ENCODE measurements around the gene PHACTR1.

Gene PHACTR1

GRCh38 chr6:12827921-12828320 lies 111.4 kb downstream of the PHACTR1 start:
- no peaks in the 10 kb centered on the region for H3K36me3 ChIP-seq (ENCODE audit: insufficient read depth, low read depth, low read length)
- no peak overlapping the region for H3K4me3 ChIP-seq (ENCODE audit: low read length)
- no peaks in the 10 kb centered on the region for H3K9me3 ChIP-seq (ENCODE audit: insufficient read depth, low read depth, low read length)
- H3K27ac ChIP-seq (ENCODE audit: low read length), result no peak overlapping the region
- H3K9ac ChIP-seq (ENCODE audit: low read depth, low read length), result no peak overlapping the region
- H3K4me1 ChIP-seq (ENCODE audit: insufficient read depth, low read length), result peaks cover 20% of the 10 kb centered on the region; the same call in 1 of the 2 replicates
- no peaks in the 10 kb centered on the region for H3K27me3 ChIP-seq (ENCODE audit: insufficient read depth, low read length)

- H3K27ac ChIP-seq (ENCODE audit: low read length), result no peak overlapping the region
- no peaks in the 10 kb centered on the region; the same call in 1 of the 2 replicates for H3K9me3 ChIP-seq (ENCODE audit: insufficient read depth, low read depth, low read length)
- H3K27me3 ChIP-seq (ENCODE audit: insufficient read depth, low read length), result no peaks in the 10 kb centered on the region
- peaks cover 5% of the 10 kb centered on the region; the same call in 1 of the 2 replicates for H3K4me1 ChIP-seq (ENCODE audit: insufficient read depth, low read length)
- H3K9ac ChIP-seq (ENCODE audit: low read depth, low read length), result no peak overlapping the region
- no peak overlapping the region for H3K4me3 ChIP-seq (ENCODE audit: low read length)
- no peaks in the 10 kb centered on the region for H3K36me3 ChIP-seq (ENCODE audit: insufficient read depth, low read depth, low read length)
Observed at GRCh38 chr6:12832226-12832735, 115.7 kb downstream of the PHACTR1 start.

GRCh38 chr6:12836009-12836408 lies 119.4 kb downstream of the PHACTR1 start:
- Histone ChIP-seq H3K9me3 (ENCODE audit: insufficient read depth, low read depth, low read length) (peaks cover 9% of the 10 kb centered on the region), H3K4me3 (ENCODE audit: low read length) (no peak overlapping the region), H3K27me3 (ENCODE audit: insufficient read depth, low read length) (no peaks in the 10 kb centered on the region), H3K36me3 (ENCODE audit: insufficient read depth, low read depth, low read length) (no peaks in the 10 kb centered on the region), H3K9ac (ENCODE audit: low read depth, low read length) (no peak overlapping the region), H3K4me1 (ENCODE audit: insufficient read depth, low read length) (peaks cover 5% of the 10 kb centered on the region; the same call in 1 of the 2 replicates), H3K27ac (ENCODE audit: low read length) (no peak overlapping the region)

- no peak overlapping the region for H3K4me3 ChIP-seq (ENCODE audit: low read length)
- H3K9me3 ChIP-seq (ENCODE audit: insufficient read depth, low read depth, low read length), result peaks cover 9% of the 10 kb centered on the region
- H3K27me3 ChIP-seq (ENCODE audit: insufficient read depth, low read length), result no peaks in the 10 kb centered on the region
- H3K4me1 ChIP-seq (ENCODE audit: insufficient read depth, low read length), result peaks cover 10% of the 10 kb centered on the region; the same call in 1 of the 2 replicates
- H3K27ac ChIP-seq (ENCODE audit: low read length), result no peak overlapping the region
- no peak overlapping the region for H3K9ac ChIP-seq (ENCODE audit: low read depth, low read length)
- H3K36me3 ChIP-seq (ENCODE audit: insufficient read depth, low read depth, low read length), result no peaks in the 10 kb centered on the region
Observed at GRCh38 chr6:12841619-12842018, 125.1 kb downstream of the PHACTR1 start.

GRCh38 chr6:12842114-12842513 lies 125.5 kb downstream of the PHACTR1 start:
- H3K4me3 ChIP-seq (ENCODE audit: low read length), result no peak overlapping the region
- H3K4me1 ChIP-seq (ENCODE audit: insufficient read depth, low read length), result peaks cover 10% of the 10 kb centered on the region; the same call in 1 of the 2 replicates
- H3K9ac ChIP-seq (ENCODE audit: low read depth, low read length), result no peak overlapping the region
- H3K27ac ChIP-seq (ENCODE audit: low read length), result no peak overlapping the region
- H3K27me3 ChIP-seq (ENCODE audit: insufficient read depth, low read length), result no peaks in the 10 kb centered on the region
- no peaks in the 10 kb centered on the region for H3K36me3 ChIP-seq (ENCODE audit: insufficient read depth, low read depth, low read length)
- peaks cover 9% of the 10 kb centered on the region for H3K9me3 ChIP-seq (ENCODE audit: insufficient read depth, low read depth, low read length)

GRCh38 chr6:12842658-12843057 lies 126.1 kb downstream of the PHACTR1 start:
- H3K27ac ChIP-seq (ENCODE audit: low read length), result no peak overlapping the region
- no peak overlapping the region for H3K4me3 ChIP-seq (ENCODE audit: low read length)
- H3K9ac ChIP-seq (ENCODE audit: low read depth, low read length), result no peak overlapping the region
- H3K4me1 ChIP-seq (ENCODE audit: insufficient read depth, low read length), result peaks cover 10% of the 10 kb centered on the region; the same call in 1 of the 2 replicates
- H3K27me3 ChIP-seq (ENCODE audit: insufficient read depth, low read length), result no peaks in the 10 kb centered on the region
- peaks cover 5% of the 10 kb centered on the region for H3K9me3 ChIP-seq (ENCODE audit: insufficient read depth, low read depth, low read length)
- no peaks in the 10 kb centered on the region for H3K36me3 ChIP-seq (ENCODE audit: insufficient read depth, low read depth, low read length)

- Histone ChIP-seq H3K27ac (ENCODE audit: low read length) (no peak overlapping the region), H3K4me3 (ENCODE audit: low read length) (no peak overlapping the region), H3K27me3 (ENCODE audit: insufficient read depth, low read length) (no peaks in the 10 kb centered on the region), H3K36me3 (ENCODE audit: insufficient read depth, low read depth, low read length) (no peaks in the 10 kb centered on the region), H3K4me1 (ENCODE audit: insufficient read depth, low read length) (peaks cover 15% of the 10 kb centered on the region; the same call in 1 of the 2 replicates), H3K9me3 (ENCODE audit: insufficient read depth, low read depth, low read length) (no peaks in the 10 kb centered on the region), H3K9ac (ENCODE audit: low read depth, low read length) (no peak overlapping the region)
Observed at GRCh38 chr6:12844284-12845223, 128.0 kb downstream of the PHACTR1 start.

- H3K4me1 ChIP-seq (ENCODE audit: insufficient read depth, low read length), result peaks cover 20% of the 10 kb centered on the region
- H3K4me3 ChIP-seq (ENCODE audit: low read length), result no peak overlapping the region
- no peak overlapping the region for H3K9ac ChIP-seq (ENCODE audit: low read depth, low read length)
- no peak overlapping the region for H3K27ac ChIP-seq (ENCODE audit: low read length)
- no peaks in the 10 kb centered on the region for H3K27me3 ChIP-seq (ENCODE audit: insufficient read depth, low read length)
- no peaks in the 10 kb centered on the region for H3K9me3 ChIP-seq (ENCODE audit: insufficient read depth, low read depth, low read length)
- no peaks in the 10 kb centered on the region for H3K36me3 ChIP-seq (ENCODE audit: insufficient read depth, low read depth, low read length)
Observed at GRCh38 chr6:12845224-12846004, 128.8 kb downstream of the PHACTR1 start.

- peaks cover 30% of the 10 kb centered on the region for H3K4me1 ChIP-seq (ENCODE audit: insufficient read depth, low read length)
- H3K4me3 ChIP-seq (ENCODE audit: low read length), result no peak overlapping the region
- no peaks in the 10 kb centered on the region for H3K27me3 ChIP-seq (ENCODE audit: insufficient read depth, low read length)
- H3K27ac ChIP-seq (ENCODE audit: low read length), result no peak overlapping the region
- H3K36me3 ChIP-seq (ENCODE audit: insufficient read depth, low read depth, low read length), result no peaks in the 10 kb centered on the region
- H3K9me3 ChIP-seq (ENCODE audit: insufficient read depth, low read depth, low read length), result no peaks in the 10 kb centered on the region
- no peak overlapping the region for H3K9ac ChIP-seq (ENCODE audit: low read depth, low read length)
Observed at GRCh38 chr6:12848964-12849808, 132.6 kb downstream of the PHACTR1 start.

GRCh38 chr6:12849809-12850198 lies 133.2 kb downstream of the PHACTR1 start:
- H3K27ac ChIP-seq (ENCODE audit: low read length), result no peak overlapping the region
- no peaks in the 10 kb centered on the region for H3K36me3 ChIP-seq (ENCODE audit: insufficient read depth, low read depth, low read length)
- H3K27me3 ChIP-seq (ENCODE audit: insufficient read depth, low read length), result no peaks in the 10 kb centered on the region
- H3K9ac ChIP-seq (ENCODE audit: low read depth, low read length), result no peak overlapping the region
- peaks cover 30% of the 10 kb centered on the region for H3K4me1 ChIP-seq (ENCODE audit: insufficient read depth, low read length)
- H3K4me3 ChIP-seq (ENCODE audit: low read length), result no peak overlapping the region
- H3K9me3 ChIP-seq (ENCODE audit: insufficient read depth, low read depth, low read length), result no peaks in the 10 kb centered on the region
